ENCODE measurements around the gene SUOX.

DNA sequence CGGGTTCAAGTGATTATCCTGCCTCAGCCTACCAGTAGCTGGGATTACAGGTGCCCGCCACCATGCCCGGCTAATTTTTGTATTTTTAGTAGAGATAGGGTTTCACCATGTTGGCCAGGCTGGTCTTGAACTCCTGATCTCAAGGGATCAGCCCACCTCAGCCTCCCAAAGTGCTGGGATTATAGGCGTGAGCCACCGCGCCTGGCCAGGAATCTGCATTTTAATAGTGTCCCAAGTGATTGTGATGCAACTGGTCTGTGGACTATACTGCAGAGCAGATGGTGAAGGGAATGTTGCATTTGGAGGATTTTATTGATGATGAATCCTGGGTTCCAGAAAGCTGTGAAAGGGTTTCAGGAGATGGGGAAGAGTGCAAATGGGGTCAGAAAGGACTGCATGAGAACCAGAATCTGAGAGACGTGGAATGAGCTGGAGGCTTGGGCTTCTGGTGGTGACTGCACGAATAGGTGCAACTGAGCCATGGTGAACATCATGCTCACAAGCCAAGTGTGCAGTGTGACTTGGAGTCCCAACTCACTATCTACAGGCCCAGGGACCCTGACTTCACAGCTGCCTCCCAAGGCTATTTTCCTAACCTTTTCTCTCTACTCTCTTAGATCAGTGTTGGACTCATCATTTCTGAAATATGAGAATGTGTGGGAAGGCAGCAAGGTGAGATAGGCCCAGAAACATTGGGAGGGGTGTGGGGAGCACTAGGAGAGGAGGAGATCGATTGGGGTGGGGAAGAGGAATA, 49.1 kb downstream of the SUOX start:
- TF ChIP-seq RCOR1 (IDR thresholded peaks at IDR 0.05; ENCODE audit: low read length) (no peak), GATA2 (CRISPR knock-in tag; IDR thresholded peaks at IDR 0.05) (no peak), FOXJ3 (CRISPR knock-in tag; IDR thresholded peaks at IDR 0.05) (no peak)
- TF ChIP-seq, protein P1, sequence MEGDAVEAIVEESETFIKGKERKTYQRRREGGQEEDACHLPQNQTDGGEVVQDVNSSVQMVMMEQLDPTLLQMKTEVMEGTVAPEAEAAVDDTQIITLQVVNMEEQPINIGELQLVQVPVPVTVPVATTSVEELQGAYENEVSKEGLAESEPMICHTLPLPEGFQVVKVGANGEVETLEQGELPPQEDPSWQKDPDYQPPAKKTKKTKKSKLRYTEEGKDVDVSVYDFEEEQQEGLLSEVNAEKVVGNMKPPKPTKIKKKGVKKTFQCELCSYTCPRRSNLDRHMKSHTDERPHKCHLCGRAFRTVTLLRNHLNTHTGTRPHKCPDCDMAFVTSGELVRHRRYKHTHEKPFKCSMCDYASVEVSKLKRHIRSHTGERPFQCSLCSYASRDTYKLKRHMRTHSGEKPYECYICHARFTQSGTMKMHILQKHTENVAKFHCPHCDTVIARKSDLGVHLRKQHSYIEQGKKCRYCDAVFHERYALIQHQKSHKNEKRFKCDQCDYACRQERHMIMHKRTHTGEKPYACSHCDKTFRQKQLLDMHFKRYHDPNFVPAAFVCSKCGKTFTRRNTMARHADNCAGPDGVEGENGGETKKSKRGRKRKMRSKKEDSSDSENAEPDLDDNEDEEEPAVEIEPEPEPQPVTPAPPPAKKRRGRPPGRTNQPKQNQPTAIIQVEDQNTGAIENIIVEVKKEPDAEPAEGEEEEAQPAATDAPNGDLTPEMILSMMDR (IDR thresholded peaks at IDR 0.05), result no peak

Data from SK-N-SH (cell line).